BLaER1 (cell line): ENCODE results near the gene TBC1D22B.
"Not testable (repeated sequence)": the region's sequence is repeated elsewhere in the genome, so short reads cannot be mapped to it uniquely, and the experiment has no call there.

Source experiments
- H3K27ac ChIP-seq: shearing (Covaris generic); formaldehyde crosslinking; 2 replicates; pipeline ENCODE4 v1.8.1; 2022
- H3K27me3 ChIP-seq: shearing (Covaris generic); formaldehyde crosslinking; 2 replicates; pipeline ENCODE4 v1.8.1; 2022
- H3K36me3 ChIP-seq: shearing (Covaris generic); formaldehyde crosslinking; 2 replicates; pipeline ENCODE4 v1.8.1; 2022
- H3K4me1 ChIP-seq: shearing (Covaris generic); formaldehyde crosslinking; 2 replicates; pipeline ENCODE4 v1.8.1; 2022
- H3K4me2 ChIP-seq: shearing (Covaris generic); formaldehyde crosslinking; 2 replicates; pipeline ENCODE4 v1.8.1; 2022
- H3K4me3 ChIP-seq: shearing (Covaris generic); formaldehyde crosslinking; 2 replicates; pipeline ENCODE4 v1.8.1; 2022
- H3K9ac ChIP-seq: shearing (Covaris generic); formaldehyde crosslinking; 2 replicates; pipeline ENCODE4 v1.8.1; 2022
- H3K9me3 ChIP-seq: shearing (Covaris generic); formaldehyde crosslinking; 2 replicates; pipeline ENCODE4 v1.8.1; 2022
- H4K20me1 ChIP-seq: shearing (Covaris generic); formaldehyde crosslinking; 2 replicates; pipeline ENCODE4 v1.8.1; 2022
- Cebpa-rat ChIP-seq: shearing (Covaris generic); IDR thresholded peaks from 2 replicates; pipeline ENCODE4 v1.8.1; 2022

Gene TBC1D22B

DNA sequence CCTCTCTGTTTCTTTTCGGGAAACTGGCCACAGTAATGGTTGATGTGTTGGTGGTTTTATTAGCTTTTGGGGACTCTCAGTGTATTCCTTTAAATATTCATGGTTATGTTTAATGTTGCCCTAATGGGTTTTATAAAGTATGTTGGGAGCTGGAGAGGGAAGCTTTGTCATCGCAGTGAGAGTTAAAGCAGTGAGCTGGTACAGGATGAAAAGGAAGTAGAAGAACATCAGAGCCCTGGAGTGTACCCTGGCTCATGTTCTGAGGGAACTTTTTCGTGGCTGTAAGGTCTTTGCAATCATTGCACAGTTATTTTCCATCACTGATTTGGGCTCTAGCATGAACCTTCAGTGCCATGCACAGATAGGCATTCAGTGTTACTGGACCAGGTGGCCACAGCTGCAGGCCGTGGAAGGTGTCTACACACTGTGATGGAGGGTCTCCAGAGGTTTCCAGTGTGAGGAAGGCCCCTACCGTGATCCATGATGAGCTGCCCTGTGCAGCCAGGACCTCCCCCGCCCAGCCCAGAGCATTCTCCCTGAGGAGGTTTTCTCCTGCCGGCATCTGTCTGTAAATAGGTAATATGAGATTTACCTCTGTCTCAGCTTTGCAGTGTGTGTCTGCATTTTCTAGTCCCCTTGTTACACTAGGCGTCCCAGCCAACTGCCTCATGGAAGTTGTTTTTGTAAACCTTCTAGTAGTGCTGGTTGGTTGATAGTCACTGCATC, 22.8 kb downstream of the TBC1D22B start:
- peak overlapping the region; percentile 41 for H3K4me2 ChIP-seq
- no peaks in the 10 kb centered on the region for H3K27me3 ChIP-seq
- TF ChIP-seq Cebpa-rat = no peak
- H3K9ac ChIP-seq = no peak overlapping the region
- peaks cover 20% of the 10 kb centered on the region for H4K20me1 ChIP-seq
- H3K4me3 ChIP-seq = no peak overlapping the region
- peaks cover 49% of the 10 kb centered on the region for H3K4me1 ChIP-seq
- peaks cover 70% of the 10 kb centered on the region for H3K36me3 ChIP-seq
- no peak overlapping the region for H3K27ac ChIP-seq
- H3K9me3 ChIP-seq = no peaks in the 10 kb centered on the region

DNA sequence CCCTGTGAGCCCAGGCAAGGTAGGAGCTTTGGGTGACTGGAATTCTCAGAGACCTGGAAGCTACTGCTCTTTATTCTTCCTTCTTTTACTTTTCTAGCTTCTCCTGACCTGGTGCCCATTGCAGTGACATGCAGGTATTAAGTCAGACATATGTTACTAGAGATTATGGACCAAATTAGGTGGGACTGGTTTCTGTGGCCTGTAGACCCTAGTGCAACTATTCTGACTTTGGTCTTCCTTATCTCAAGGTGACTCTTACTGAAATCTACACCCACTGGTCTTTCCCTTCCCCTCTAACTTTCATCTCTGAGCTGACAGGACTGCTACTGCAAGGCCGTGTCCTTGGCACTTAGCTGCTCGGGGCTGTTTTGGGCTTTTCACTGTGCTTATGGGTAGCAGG, 24.8 kb downstream of the TBC1D22B start:
- no peak overlapping the region for H3K9ac ChIP-seq
- no peak overlapping the region for H3K27ac ChIP-seq
- H4K20me1 ChIP-seq = peaks cover 20% of the 10 kb centered on the region
- H3K36me3 ChIP-seq = peaks cover 88% of the 10 kb centered on the region
- peaks cover 41% of the 10 kb centered on the region for H3K4me1 ChIP-seq
- H3K4me2 ChIP-seq = no peak overlapping the region
- no peak for TF ChIP-seq Cebpa-rat
- H3K9me3 ChIP-seq = 0 out of 2 replicates have a peak, but pooled peaks cover 5% of the 10 kb centered on the region
- H3K4me3 ChIP-seq = no peak overlapping the region
- no peaks in the 10 kb centered on the region for H3K27me3 ChIP-seq

DNA sequence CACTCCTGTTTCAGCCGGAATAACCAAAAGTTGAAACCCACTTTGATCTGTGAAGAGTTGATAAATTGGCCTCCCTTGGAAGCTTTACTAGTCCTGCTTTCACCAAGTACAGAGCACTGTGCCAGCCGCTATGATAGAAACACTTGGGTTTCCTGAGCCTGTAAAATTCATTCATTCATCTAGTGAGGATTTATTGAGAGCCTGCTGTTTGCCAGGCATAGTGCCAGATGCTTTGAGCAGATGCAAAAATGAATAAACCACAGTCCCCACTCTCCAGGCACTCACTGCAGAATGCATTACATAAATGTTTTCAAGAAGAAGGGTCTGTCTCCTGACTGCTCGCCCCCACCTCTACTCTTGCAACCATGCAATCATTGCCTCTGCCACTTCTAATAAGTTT, 25.7 kb downstream of the TBC1D22B start:
- Histone ChIP-seq H3K27me3 (no peaks in the 10 kb centered on the region), H3K27ac (no peak overlapping the region), H4K20me1 (peaks cover 20% of the 10 kb centered on the region), H3K4me3 (no peak overlapping the region), H3K4me2 (no peak overlapping the region), H3K36me3 (peaks cover 97% of the 10 kb centered on the region), H3K9me3 (0 out of 2 replicates have a peak, but pooled peaks cover 5% of the 10 kb centered on the region), H3K4me1 (peaks cover 32% of the 10 kb centered on the region), H3K9ac (no peak overlapping the region)
- no peak for TF ChIP-seq Cebpa-rat

DNA sequence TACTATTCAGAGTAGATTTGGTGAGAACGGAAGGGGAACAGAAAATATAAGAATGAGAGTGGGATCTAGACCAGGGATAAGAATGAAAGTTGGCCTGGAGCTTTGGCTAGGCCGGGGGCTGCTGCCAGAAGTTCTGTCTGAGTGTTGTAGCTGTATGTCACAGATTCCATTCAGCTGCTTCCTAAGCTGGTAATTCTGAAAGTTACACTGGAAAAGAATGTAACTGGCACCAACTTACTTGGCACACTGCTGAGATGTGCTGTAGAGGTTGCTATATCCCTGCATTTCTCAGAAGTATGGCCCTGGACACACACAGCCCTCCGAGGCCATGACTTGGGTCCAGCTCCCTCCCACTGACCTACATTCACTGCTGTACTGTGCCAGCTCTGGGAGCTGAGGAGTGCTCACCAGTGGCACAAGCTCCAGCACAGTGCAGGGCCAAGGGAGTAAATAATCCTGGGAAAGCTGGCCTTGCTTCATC, 26.1 kb downstream of the TBC1D22B start:
- no peak overlapping the region for H3K4me2 ChIP-seq
- H3K27me3 ChIP-seq = no peaks in the 10 kb centered on the region
- H4K20me1 ChIP-seq = peaks cover 20% of the 10 kb centered on the region
- H3K9ac ChIP-seq = no peak overlapping the region
- no peak overlapping the region for H3K4me3 ChIP-seq
- H3K4me1 ChIP-seq = peaks cover 28% of the 10 kb centered on the region
- TF ChIP-seq Cebpa-rat = no peak
- H3K9me3 ChIP-seq = 0 out of 2 replicates have a peak, but pooled peaks cover 5% of the 10 kb centered on the region
- no peak overlapping the region for H3K27ac ChIP-seq
- H3K36me3 ChIP-seq = peaks cover 95% of the 10 kb centered on the region

DNA sequence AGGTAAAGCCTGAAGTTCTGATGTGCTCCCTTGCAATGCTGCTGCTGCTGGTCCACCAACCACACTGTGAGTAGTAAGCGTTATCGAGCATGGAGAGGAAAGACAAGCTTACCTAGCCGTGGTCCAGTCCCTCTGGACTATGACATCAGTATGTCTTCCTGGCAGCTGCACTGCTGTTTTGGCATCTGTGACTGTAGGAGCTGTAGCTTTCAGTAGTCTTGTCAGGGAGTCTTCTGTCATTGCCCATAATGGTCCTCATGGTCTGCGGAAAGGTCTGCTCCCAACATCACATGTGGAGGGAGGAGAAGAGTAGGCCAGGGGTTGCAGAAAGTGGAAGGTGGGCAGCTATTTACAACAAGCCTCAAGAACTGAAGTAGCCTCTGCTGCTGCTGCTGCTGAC, 27.2 kb downstream of the TBC1D22B start:
- Histone ChIP-seq H3K4me2 (no peak overlapping the region), H3K36me3 (peaks cover 95% of the 10 kb centered on the region), H3K4me1 (peaks cover 24% of the 10 kb centered on the region), H4K20me1 (peaks cover 16% of the 10 kb centered on the region), H3K4me3 (no peak overlapping the region), H3K9me3 (0 out of 2 replicates have a peak, but pooled peaks cover 5% of the 10 kb centered on the region), H3K9ac (no peak overlapping the region), H3K27me3 (no peaks in the 10 kb centered on the region), H3K27ac (no peak overlapping the region)
- TF ChIP-seq Cebpa-rat = no peak

DNA sequence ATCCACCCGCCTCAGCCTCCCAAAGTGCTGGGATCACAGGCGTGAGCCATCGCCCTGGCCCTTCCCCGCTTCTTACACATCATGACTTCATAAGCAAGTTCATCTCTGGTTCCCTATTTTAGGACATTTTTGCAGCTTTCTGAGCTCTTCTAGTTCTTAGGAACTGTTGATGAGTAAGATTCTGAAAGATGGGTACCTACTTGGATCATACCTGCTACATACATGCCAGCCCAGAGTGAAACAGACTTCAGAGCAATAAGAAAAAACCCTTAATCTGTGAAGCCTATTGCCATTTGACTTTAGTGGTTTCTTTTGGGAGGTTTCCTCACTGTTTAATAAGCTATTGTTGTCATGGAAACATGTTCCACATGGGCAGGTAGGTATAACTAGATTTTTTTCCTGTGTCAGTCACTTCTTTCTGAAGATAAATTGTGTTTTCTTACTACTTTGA, 28.3 kb downstream of the TBC1D22B start:
- peaks cover 20% of the 10 kb centered on the region for H3K4me1 ChIP-seq
- H3K27me3 ChIP-seq = no peaks in the 10 kb centered on the region
- no peak overlapping the region for H3K4me3 ChIP-seq
- 0 out of 2 replicates have a peak, but pooled peaks cover 5% of the 10 kb centered on the region for H3K9me3 ChIP-seq
- H3K27ac ChIP-seq = no peak overlapping the region
- peaks cover 98% of the 10 kb centered on the region for H3K36me3 ChIP-seq
- no peak overlapping the region for H3K9ac ChIP-seq
- H3K4me2 ChIP-seq = peak overlapping the region; percentile 5; the same call in 1 of the 2 replicates
- peaks cover 8% of the 10 kb centered on the region; the same call in 1 of the 2 replicates for H4K20me1 ChIP-seq
- no peak for TF ChIP-seq Cebpa-rat

DNA sequence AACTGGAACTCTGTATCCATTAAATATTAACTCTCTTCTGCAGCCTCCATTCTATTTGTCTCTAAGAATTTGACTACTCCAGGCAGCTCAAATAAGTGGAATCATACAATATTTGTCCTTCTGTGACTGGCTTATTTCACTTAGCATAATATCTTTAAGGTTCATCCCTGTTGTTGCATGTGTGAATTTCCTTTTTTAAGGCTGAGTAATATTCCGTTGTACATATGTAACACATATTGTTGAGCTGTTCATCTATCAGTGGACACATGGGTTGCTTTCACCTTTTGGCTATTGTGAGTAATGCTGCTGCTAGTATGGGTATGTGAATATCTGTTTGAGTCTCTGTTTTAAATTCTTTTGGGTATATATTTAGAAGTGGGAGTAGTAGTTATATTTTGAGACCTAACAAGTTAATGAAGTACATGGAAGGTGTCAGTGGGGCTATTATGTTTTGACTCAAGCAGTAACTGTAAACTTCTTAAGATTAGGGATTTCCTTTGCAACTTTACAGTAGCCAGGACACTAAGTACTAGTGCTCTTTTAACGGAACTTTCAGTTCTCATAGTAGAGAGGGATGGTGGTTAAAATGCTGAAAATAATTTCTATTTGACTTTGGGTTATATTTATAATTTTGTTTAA, 30.1 kb downstream of the TBC1D22B start:
- H3K4me1 ChIP-seq = peaks cover 20% of the 10 kb centered on the region
- H3K9me3 ChIP-seq = 0 out of 2 replicates have a peak, but pooled peaks cover 5% of the 10 kb centered on the region
- no peak overlapping the region for H3K9ac ChIP-seq
- TF ChIP-seq Cebpa-rat = no peak
- no peaks in the 10 kb centered on the region for H3K27me3 ChIP-seq
- peaks cover 98% of the 10 kb centered on the region for H3K36me3 ChIP-seq
- no peak overlapping the region for H3K4me2 ChIP-seq
- H3K27ac ChIP-seq = no peak overlapping the region
- H3K4me3 ChIP-seq = no peak overlapping the region
- H4K20me1 ChIP-seq = no peaks in the 10 kb centered on the region

DNA sequence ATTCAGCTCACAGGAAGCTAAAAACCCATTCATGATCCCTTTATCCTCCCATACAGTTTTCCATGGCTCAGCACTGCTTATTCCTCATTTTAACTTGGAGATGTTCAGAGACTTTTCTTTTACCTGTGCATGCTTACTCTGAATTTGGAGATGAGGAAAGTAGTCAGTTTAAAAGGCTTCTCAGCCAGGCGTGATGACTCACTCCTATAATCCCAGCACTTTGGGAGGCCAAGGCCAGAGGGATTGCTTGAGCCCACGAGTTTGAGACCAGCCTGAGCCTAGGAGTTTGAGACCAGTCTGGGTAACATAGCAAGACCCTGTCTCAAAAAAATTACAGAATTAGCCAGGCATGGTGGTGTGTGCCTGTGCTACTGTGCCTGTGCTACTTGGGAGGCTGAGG, 30.7 kb downstream of the TBC1D22B start:
- Histone ChIP-seq H3K9me3 (0 out of 2 replicates have a peak, but pooled peaks cover 5% of the 10 kb centered on the region), H3K9ac (no peak overlapping the region), H4K20me1 (no peaks in the 10 kb centered on the region), H3K4me3 (no peak overlapping the region), H3K4me1 (peaks cover 20% of the 10 kb centered on the region), H3K36me3 (peaks cover 98% of the 10 kb centered on the region), H3K27ac (no peak overlapping the region), H3K4me2 (no peak overlapping the region), H3K27me3 (no peaks in the 10 kb centered on the region)
- no peak for TF ChIP-seq Cebpa-rat

DNA sequence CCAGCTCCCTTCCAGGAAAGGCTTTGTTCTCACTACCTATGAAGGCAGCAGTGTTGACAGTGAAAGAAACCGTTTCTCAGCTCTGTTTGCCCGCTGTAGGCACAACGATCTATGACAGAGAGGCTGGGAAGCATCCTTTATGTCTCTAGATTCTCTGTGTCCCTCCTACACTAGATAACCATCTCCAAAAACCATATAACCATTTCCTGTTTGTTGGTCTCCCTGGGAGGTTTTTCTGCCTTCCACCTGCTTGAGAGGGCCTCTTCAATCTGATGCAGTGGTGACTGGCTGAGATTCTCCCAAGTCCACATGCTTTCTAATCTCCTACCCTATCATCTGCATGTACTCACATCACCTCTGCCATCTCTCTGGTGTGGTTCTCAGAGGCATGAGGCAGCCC, 32.4 kb downstream of the TBC1D22B start:
- no peaks in the 10 kb centered on the region for H4K20me1 ChIP-seq
- peaks cover 13% of the 10 kb centered on the region for H3K9me3 ChIP-seq
- no peak overlapping the region for H3K9ac ChIP-seq
- no peak overlapping the region for H3K27ac ChIP-seq
- no peak overlapping the region for H3K4me3 ChIP-seq
- H3K36me3 ChIP-seq = peaks cover 98% of the 10 kb centered on the region
- peaks cover 20% of the 10 kb centered on the region for H3K4me1 ChIP-seq
- no peak overlapping the region for H3K4me2 ChIP-seq
- no peaks in the 10 kb centered on the region for H3K27me3 ChIP-seq
- no peak for TF ChIP-seq Cebpa-rat

DNA sequence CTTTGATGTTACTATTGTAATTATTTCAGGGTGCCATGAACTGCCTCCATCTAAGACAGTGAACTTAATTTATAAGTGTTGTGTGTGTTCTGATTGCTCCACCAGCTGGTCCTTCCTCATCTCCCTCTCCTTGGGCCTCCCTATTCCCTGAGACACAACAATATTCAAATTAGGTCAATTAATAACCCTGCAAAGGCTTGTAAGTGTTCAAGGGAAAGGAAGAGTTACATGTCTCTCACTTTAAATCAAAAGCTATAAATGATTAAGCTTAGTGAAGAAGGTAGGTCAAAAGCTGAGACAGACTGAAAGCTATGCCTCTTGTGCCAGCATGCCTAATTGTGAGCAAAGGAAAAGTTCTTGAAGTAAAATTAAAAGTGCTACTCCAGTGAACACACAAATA, 35.9 kb downstream of the TBC1D22B start:
- no peak for TF ChIP-seq Cebpa-rat
- no peaks in the 10 kb centered on the region for H4K20me1 ChIP-seq
- no peak overlapping the region for H3K4me2 ChIP-seq
- no peaks in the 10 kb centered on the region for H3K27me3 ChIP-seq
- peaks cover 11% of the 10 kb centered on the region for H3K4me1 ChIP-seq
- H3K4me3 ChIP-seq = no peak overlapping the region
- H3K27ac ChIP-seq = no peak overlapping the region
- peaks cover 18% of the 10 kb centered on the region for H3K9me3 ChIP-seq
- H3K9ac ChIP-seq = no peak overlapping the region
- H3K36me3 ChIP-seq = peaks cover 91% of the 10 kb centered on the region

DNA sequence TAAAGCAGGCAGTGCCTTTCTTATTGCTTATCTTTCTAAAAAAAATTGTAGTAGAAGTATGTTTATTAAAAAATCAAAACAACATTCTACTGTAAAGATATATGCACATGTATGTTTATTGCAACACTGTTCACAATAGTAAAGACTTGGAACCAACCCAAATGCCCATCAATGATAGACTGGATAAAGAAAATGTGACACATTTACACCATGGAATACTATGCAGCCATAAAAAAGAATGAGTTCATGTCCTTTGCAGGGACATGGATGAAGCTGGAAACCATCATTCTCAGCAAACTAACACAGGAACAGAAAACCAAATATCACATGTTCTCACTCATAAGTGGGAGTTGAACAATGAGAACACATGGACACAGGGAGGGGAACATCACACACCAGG, 40.1 kb downstream of the TBC1D22B start:
- not testable (repeated sequence) for H4K20me1 ChIP-seq, H3K27me3 ChIP-seq, H3K4me3 ChIP-seq, H3K27ac ChIP-seq, H3K9ac ChIP-seq, H3K4me2 ChIP-seq
- Histone ChIP-seq H3K4me1 (peaks cover 15% of the 10 kb centered on the region), H3K9me3 (peaks cover 18% of the 10 kb centered on the region), H3K36me3 (peaks cover 58% of the 10 kb centered on the region)
